ENCODE results near the gene ACACA.

The ACACA gene

GRCh38 chr17:37100231-37100630 lies 306.4 kb downstream of the ACACA start:
- no peak for ATAC-seq

More at GRCh38 chr17:37100231-37100630, 306.4 kb downstream of the ACACA start:
- TF ChIP-seq POU6F1 (CRISPR knock-in tag; IDR thresholded peaks at IDR 0.05; ENCODE audit: borderline replicate concordance, low read depth) (no peak), ZFP30 (CRISPR knock-in tag; IDR thresholded peaks at IDR 0.05) (no peak), ESRRG (CRISPR knock-in tag; IDR thresholded peaks at IDR 0.05) (no peak), ISL1 (CRISPR knock-in tag; IDR thresholded peaks at IDR 0.05) (no peak), ARNTL (CRISPR knock-in tag; IDR thresholded peaks at IDR 0.05; ENCODE audit: borderline replicate concordance, low read depth) (no peak), TOX (CRISPR knock-in tag; IDR thresholded peaks at IDR 0.05; ENCODE audit: borderline replicate concordance) (no peak), ZNF70 (CRISPR knock-in tag; IDR thresholded peaks at IDR 0.05) (no peak), CSRNP3 (CRISPR knock-in tag; IDR thresholded peaks at IDR 0.05) (no peak), BACH2 (CRISPR knock-in tag; IDR thresholded peaks at IDR 0.05; ENCODE audit: borderline replicate concordance) (no peak), ZNF565 (CRISPR knock-in tag; conservative IDR thresholded peaks at IDR 0.05; ENCODE audit: low read depth) (no peak), ZFP3 (CRISPR knock-in tag; IDR thresholded peaks at IDR 0.05) (no peak), ZNF8 (CRISPR knock-in tag; IDR thresholded peaks at IDR 0.05) (no peak), TSHZ2 (CRISPR knock-in tag; IDR thresholded peaks at IDR 0.05) (no peak), PATZ1 (CRISPR knock-in tag; IDR thresholded peaks at IDR 0.05; ENCODE audit: borderline replicate concordance) (no peak), PPARA (CRISPR knock-in tag; IDR thresholded peaks at IDR 0.05; ENCODE audit: borderline replicate concordance) (no peak), TCF4 (CRISPR knock-in tag; IDR thresholded peaks at IDR 0.05; ENCODE audit: borderline replicate concordance) (no peak), SNAI2 (CRISPR knock-in tag; IDR thresholded peaks at IDR 0.05) (no peak), CREB5 (CRISPR knock-in tag; IDR thresholded peaks at IDR 0.05; ENCODE audit: low read depth) (no peak), CSDC2 (CRISPR knock-in tag; IDR thresholded peaks at IDR 0.05) (no peak)
